ENCODE results near the gene MTTP. TPM values are rescaled to one million over a fixed set of nuclear protein-coding genes. Genes with fewer than 3 reads are reported as not detected.

MTTP gene
- total RNA-seq, 4 donors from 2014 or later: 0.50 to 0.67 TPM; not detected in 2

- Histone ChIP-seq H3K27me3 (no peaks in the 10 kb centered on the region), H3K36me3 (no peaks in the 10 kb centered on the region), H3K4me3 (replicated peaks in 1 of 3) (no peak overlapping the region), H3K27ac (no peak overlapping the region), H3K9me3 (no peaks in the 10 kb centered on the region), H3K4me1 (no peaks in the 10 kb centered on the region)
- intact Hi-C loops (cut with DNase I): no loop called here
- 84% methylated on average over 3 of the region's 3 CpGs for WGBS, 2 donors
- TF ChIP-seq POLR2A (IDR thresholded peaks at IDR 0.05) (no peak), CTCF (IDR thresholded peaks at IDR 0.05) (no peak)
- DNase-seq: no peak
Measured at GRCh38 chr4:99612281-99612680, 37.7 kb downstream of the MTTP start.

- WGBS, 2 donors: 66 to 68% methylated on average over 5 of the region's 5 CpGs
- no peaks in the 10 kb centered on the region for H3K27me3 ChIP-seq
- H3K36me3 ChIP-seq: no peaks in the 10 kb centered on the region
- no peaks in the 10 kb centered on the region for H3K9me3 ChIP-seq
- intact Hi-C loops (cut with DNase I): no loop called here
- no peak for DNase-seq
- no peak overlapping the region for H3K27ac ChIP-seq
- H3K4me1 ChIP-seq: no peaks in the 10 kb centered on the region
- H3K4me3 ChIP-seq (replicated peaks in 1 of 3): no peak overlapping the region
- TF ChIP-seq CTCF (IDR thresholded peaks at IDR 0.05) (no peak), POLR2A (IDR thresholded peaks at IDR 0.05) (no peak)
Measured at GRCh38 chr4:99612704-99613103, 38.1 kb downstream of the MTTP start.

- WGBS, 2 donors: 55 to 61% methylated on average over 1 of the region's 1 CpG
- Histone ChIP-seq H3K27me3 (no peaks in the 10 kb centered on the region), H3K4me3 (replicated peaks in 1 of 3) (no peak overlapping the region), H3K36me3 (no peaks in the 10 kb centered on the region), H3K4me1 (no peaks in the 10 kb centered on the region), H3K9me3 (no peaks in the 10 kb centered on the region), H3K27ac (no peak overlapping the region)
- DNase-seq: no peak
- TF ChIP-seq CTCF (IDR thresholded peaks at IDR 0.05) (no peak), POLR2A (IDR thresholded peaks at IDR 0.05) (no peak)
- intact Hi-C loops (cut with DNase I): no loop called here
Measured at GRCh38 chr4:99614491-99614890, 39.9 kb downstream of the MTTP start.

GRCh38 chr4:99615170-99615820, 40.7 kb downstream of the MTTP start:
- TF ChIP-seq CTCF (IDR thresholded peaks at IDR 0.05) (no peak), POLR2A (IDR thresholded peaks at IDR 0.05) (no peak)
- no peaks in the 10 kb centered on the region for H3K27me3 ChIP-seq
- H3K9me3 ChIP-seq: no peaks in the 10 kb centered on the region
- 32 to 96% methylated on average over 1 of the region's 1 CpG for WGBS, 2 donors
- H3K4me3 ChIP-seq (replicated peaks in 1 of 3): no peak overlapping the region
- H3K27ac ChIP-seq: no peak overlapping the region
- intact Hi-C loops (cut with DNase I): no loop called here
- H3K36me3 ChIP-seq: no peaks in the 10 kb centered on the region
- DNase-seq: no peak
- H3K4me1 ChIP-seq: no peaks in the 10 kb centered on the region

- Histone ChIP-seq H3K27ac (no peak overlapping the region), H3K36me3 (no peaks in the 10 kb centered on the region), H3K9me3 (no peaks in the 10 kb centered on the region), H3K4me3 (replicated peaks in 1 of 3) (no peak overlapping the region), H3K27me3 (no peaks in the 10 kb centered on the region), H3K4me1 (no peaks in the 10 kb centered on the region)
- TF ChIP-seq POLR2A (IDR thresholded peaks at IDR 0.05) (no peak), CTCF (IDR thresholded peaks at IDR 0.05) (no peak)
- intact Hi-C loops (cut with DNase I): no loop called here
- WGBS, 2 donors: 77 to 88% methylated on average over 1 of the region's 1 CpG
- no peak for DNase-seq
Measured at GRCh38 chr4:99617374-99617773, 42.8 kb downstream of the MTTP start.

All from thyroid gland (tissue), 4 donors.